Measurements from ENCODE around the gene NEDD1. TPM values are rescaled to one million over a fixed set of nuclear protein-coding genes. Genes with fewer than 3 reads are reported as not detected.

NEDD1 gene
- total RNA-seq = 10 to 100 TPM in 3 of 4 donors, 1 to 10 TPM in 1; 8.8 to 20.8 (median 14.7) TPM

GRCh38 chr12:96906849-96907670 is at the start of gene NEDD1:
Gene NEDD1 (plus strand): TSS chr12:96907257. CDS start chr12:96909760, 2,503 bp downstream.
- no peak for TF ChIP-seq CTCF (IDR thresholded peaks at IDR 0.05)
- peak; percentile 73 for DNase-seq (ENCODE audit: low spot score)
- ATAC-seq (ENCODE audit: low FRiP score) = peak; percentile 92

GRCh38 chr12:96858162-96858561 is 48.9 kb upstream of the NEDD1 start:
- ATAC-seq (ENCODE audit: low FRiP score) (no peak), DNase-seq (ENCODE audit: low spot score) (no peak)
- no peak for TF ChIP-seq CTCF (IDR thresholded peaks at IDR 0.05)

GRCh38 chr12:96861656-96862055 is 45.4 kb upstream of the NEDD1 start:
- DNase-seq (ENCODE audit: low spot score) = no peak

GRCh38 chr12:96862326-96862725 is 44.7 kb upstream of the NEDD1 start:
- ATAC-seq (ENCODE audit: low FRiP score) (no peak), DNase-seq (ENCODE audit: low spot score) (no peak)
- no peak for TF ChIP-seq CTCF (IDR thresholded peaks at IDR 0.05)

More at GRCh38 chr12:96861656-96862055, 45.4 kb upstream of the NEDD1 start:
- no peak for ATAC-seq (ENCODE audit: low FRiP score)
- TF ChIP-seq CTCF (IDR thresholded peaks at IDR 0.05) = no peak

GRCh38 chr12:96864335-96864734 is 42.7 kb upstream of the NEDD1 start:
- TF ChIP-seq CTCF (IDR thresholded peaks at IDR 0.05) = no peak
- no peak for ATAC-seq (ENCODE audit: low FRiP score)
- no peak for DNase-seq (ENCODE audit: low spot score)

- ATAC-seq (ENCODE audit: low FRiP score) = no peak
- no peak for TF ChIP-seq CTCF (IDR thresholded peaks at IDR 0.05)
- no peak for DNase-seq (ENCODE audit: low spot score)
These were observed 40.1 kb upstream of the NEDD1 start for GRCh38 chr12:96866801-96867590.
